ENCODE data around the gene NAA80. TPM values are rescaled to one million over a fixed set of nuclear protein-coding genes. Genes with fewer than 3 reads are reported as not detected.

Gene NAA80
- total and polyA plus RNA-seq, 8 donors = 3.1 to 107 (median 17.0) TPM

- H3K27ac ChIP-seq = peak overlapping the region; percentile 88 to 98 (median 95)
- peak; percentile 87 to 90 for DNase-seq
- H3K4me1 ChIP-seq = peaks cover 62 to 98% (median 79%) of the 10 kb centered on the region in 4 donors
- intact Hi-C loops (cut with DNase I; ENCODE audit: low total_unique reads) = no loop called here
- peaks cover 0 to 6% (median 0%) of the 10 kb centered on the region in 3 donors for H3K27me3 ChIP-seq
- H3K9me3 ChIP-seq = no peaks in the 10 kb centered on the region
- TF ChIP-seq POLR2AphosphoS5 (IDR thresholded peaks at IDR 0.05) (peak; percentile 55 to 92 (median 89)), POLR2A (IDR thresholded peaks at IDR 0.05) (peak in 2 of 4 donors; percentile 44 to 61), EP300 (IDR thresholded peaks at IDR 0.05) (no peak)
- peak overlapping the region; percentile 34 to 52 (median 45) for H3K4me3 ChIP-seq
- WGBS, 5 donors = 6 to 14% (median 9%) methylated on average over 6 to 22 of the region's 22 CpGs
- H3K36me3 ChIP-seq = peaks cover 0 to 3% (median 0%) of the 10 kb centered on the region in 4 donors
Measured at GRCh38 chr3:50267280-50267913, 31.8 kb downstream of the NAA80 start.

DNA sequence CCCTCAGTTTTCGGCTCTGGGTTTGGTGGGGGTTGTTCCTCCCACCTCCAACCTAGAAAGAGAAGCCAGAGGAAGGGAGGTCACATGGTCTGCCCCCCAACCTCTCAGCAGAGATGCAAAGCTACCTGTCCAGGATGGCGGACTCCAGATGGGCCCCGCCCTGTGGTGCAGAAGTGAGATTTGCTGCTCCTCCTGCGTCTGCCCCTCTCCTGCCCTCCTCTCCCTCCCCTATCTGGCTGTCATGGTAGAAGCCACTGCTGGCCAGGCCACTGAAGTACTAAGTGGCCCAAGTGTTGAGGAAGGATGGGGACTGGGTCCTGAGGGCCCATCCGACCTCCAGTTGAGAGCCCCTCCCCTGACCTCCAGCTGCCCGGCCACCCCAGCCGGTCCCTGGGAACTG is 32.4 kb downstream of the NAA80 start:
- no peaks in the 10 kb centered on the region for H3K9me3 ChIP-seq
- intact Hi-C loops (cut with DNase I; ENCODE audit: low total_unique reads) = no loop called here
- H3K36me3 ChIP-seq = peaks cover 0 to 3% (median 0%) of the 10 kb centered on the region in 4 donors
- TF ChIP-seq, protein P1, sequence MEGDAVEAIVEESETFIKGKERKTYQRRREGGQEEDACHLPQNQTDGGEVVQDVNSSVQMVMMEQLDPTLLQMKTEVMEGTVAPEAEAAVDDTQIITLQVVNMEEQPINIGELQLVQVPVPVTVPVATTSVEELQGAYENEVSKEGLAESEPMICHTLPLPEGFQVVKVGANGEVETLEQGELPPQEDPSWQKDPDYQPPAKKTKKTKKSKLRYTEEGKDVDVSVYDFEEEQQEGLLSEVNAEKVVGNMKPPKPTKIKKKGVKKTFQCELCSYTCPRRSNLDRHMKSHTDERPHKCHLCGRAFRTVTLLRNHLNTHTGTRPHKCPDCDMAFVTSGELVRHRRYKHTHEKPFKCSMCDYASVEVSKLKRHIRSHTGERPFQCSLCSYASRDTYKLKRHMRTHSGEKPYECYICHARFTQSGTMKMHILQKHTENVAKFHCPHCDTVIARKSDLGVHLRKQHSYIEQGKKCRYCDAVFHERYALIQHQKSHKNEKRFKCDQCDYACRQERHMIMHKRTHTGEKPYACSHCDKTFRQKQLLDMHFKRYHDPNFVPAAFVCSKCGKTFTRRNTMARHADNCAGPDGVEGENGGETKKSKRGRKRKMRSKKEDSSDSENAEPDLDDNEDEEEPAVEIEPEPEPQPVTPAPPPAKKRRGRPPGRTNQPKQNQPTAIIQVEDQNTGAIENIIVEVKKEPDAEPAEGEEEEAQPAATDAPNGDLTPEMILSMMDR (IDR thresholded peaks at IDR 0.05) = no peak
- TF ChIP-seq POLR2A (IDR thresholded peaks at IDR 0.05) (no peak), POLR2AphosphoS5 (IDR thresholded peaks at IDR 0.05) (no peak)
- 12 to 48% (median 25%) methylated on average over 3 to 7 of the region's 7 CpGs for WGBS, 5 donors
- H3K4me1 ChIP-seq = peaks cover 62 to 93% (median 77%) of the 10 kb centered on the region in 4 donors
- H3K27me3 ChIP-seq = peaks cover 0 to 6% (median 0%) of the 10 kb centered on the region in 3 donors
- H3K4me3 ChIP-seq = peak overlapping the region; percentile 34 to 52 (median 45)
- DNase-seq = peak in 1 of 2 donors; percentile 56
- H3K27ac ChIP-seq = peak overlapping the region; percentile 88 to 98 (median 95)

GRCh38 chr3:50266017-50266416 is 33.2 kb downstream of the NAA80 start:
- Histone ChIP-seq H3K4me3 (peak overlapping the region; percentile 34 to 52 (median 45)), H3K27me3 (peaks cover 0 to 6% (median 0%) of the 10 kb centered on the region in 3 donors), H3K9me3 (no peaks in the 10 kb centered on the region), H3K36me3 (peaks cover 0 to under 1% (median 0%) of the 10 kb centered on the region in 4 donors), H3K4me1 (peaks cover 63 to 92% (median 79%) of the 10 kb centered on the region in 4 donors), H3K27ac (peak overlapping the region; percentile 88 to 98 (median 95))
- WGBS, 5 donors = 54 to 73% (median 62%) methylated on average over 5 to 6 of the region's 6 CpGs
- TF ChIP-seq EP300 (IDR thresholded peaks at IDR 0.05) (no peak), POLR2A (IDR thresholded peaks at IDR 0.05) (no peak)
- TF ChIP-seq, protein P1 (IDR thresholded peaks at IDR 0.05) = no peak
- intact Hi-C loops (cut with DNase I; ENCODE audit: low total_unique reads) = no loop called here
- no peak for DNase-seq

DNA sequence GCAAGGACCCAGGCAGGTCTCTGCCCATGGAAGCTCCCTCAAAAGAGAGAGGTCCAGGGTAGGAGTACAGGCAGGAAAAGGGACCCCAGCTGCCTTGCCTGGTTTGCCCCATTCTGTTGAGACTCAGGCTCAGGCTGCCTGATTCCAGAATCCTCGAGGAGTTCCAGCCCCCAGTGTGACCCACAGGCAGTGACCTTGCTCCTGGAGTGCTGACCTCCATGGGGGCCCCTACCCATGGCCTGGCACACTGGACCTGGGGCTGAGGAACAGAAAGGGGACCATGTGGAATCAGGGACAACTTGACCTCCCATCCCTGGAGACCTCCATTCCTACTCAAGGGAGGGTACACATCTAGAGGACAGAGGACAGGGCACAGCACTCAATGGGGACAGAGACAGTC is 33.6 kb downstream of the NAA80 start:
- no peaks in the 10 kb centered on the region for H3K36me3 ChIP-seq
- H3K9me3 ChIP-seq = no peaks in the 10 kb centered on the region
- H3K4me1 ChIP-seq = peaks cover 63 to 92% (median 79%) of the 10 kb centered on the region in 4 donors
- no peak for DNase-seq
- H3K4me3 ChIP-seq = peak overlapping the region in 1 of 4 donors; percentile 45
- intact Hi-C loops (cut with DNase I; ENCODE audit: low total_unique reads) = no loop called here
- peak overlapping the region; percentile 88 to 98 (median 95) for H3K27ac ChIP-seq
- 35 to 62% (median 50%) methylated on average over 1 of the region's 1 CpG for WGBS, 5 donors
- peaks cover 0 to 6% (median 0%) of the 10 kb centered on the region in 3 donors for H3K27me3 ChIP-seq
- TF ChIP-seq EP300 (IDR thresholded peaks at IDR 0.05) (no peak), POLR2AphosphoS5 (IDR thresholded peaks at IDR 0.05) (no peak), POLR2A (IDR thresholded peaks at IDR 0.05) (no peak)
- TF ChIP-seq, protein P1 (IDR thresholded peaks at IDR 0.05) = no peak
